CD4-positive, alpha-beta T cell treated with Interleukin-17A for 4 hours (primary cell): ENCODE data around the gene ERCC1.
"Not testable (repeated sequence)": the region's sequence is repeated elsewhere in the genome, so short reads cannot be mapped to it uniquely, and the experiment has no call there.

Experiments used
- DNase-seq: peaks from one replicate; pipeline ENCODE4 v3.0.0-alpha.2; 2020; ENCODE audit warnings: mixed read lengths

Gene ERCC1

GRCh38 chr19:45424191-45425058, 708 bp upstream of the ERCC1 start:
- peak; percentile 40 for DNase-seq

- DNase-seq: peak; percentile 91
These were observed 606 bp downstream of the ERCC1 start for GRCh38 chr19:45423033-45423588.

- DNase-seq: no peak
These were observed 1.7 kb downstream of the ERCC1 start for GRCh38 chr19:45421947-45422498.

GRCh38 chr19:45420871-45421270, 2.8 kb downstream of the ERCC1 start:
- DNase-seq: no peak

- no peak for DNase-seq
These were observed 3.4 kb downstream of the ERCC1 start for GRCh38 chr19:45420356-45420755.

GRCh38 chr19:45419895-45420294, 3.8 kb downstream of the ERCC1 start:
- DNase-seq: no peak

GRCh38 chr19:45419396-45419795, 4.3 kb downstream of the ERCC1 start:
- DNase-seq: peak; percentile 25

- DNase-seq: no peak
These were observed 4.9 kb downstream of the ERCC1 start for GRCh38 chr19:45418802-45419201.

GRCh38 chr19:45417151-45417550, 6.6 kb downstream of the ERCC1 start:
- DNase-seq: no peak

GRCh38 chr19:45414468-45414867, 9.2 kb downstream of the ERCC1 start:
- no peak for DNase-seq

- DNase-seq: no peak
These were observed 10.2 kb downstream of the ERCC1 start for GRCh38 chr19:45413497-45413896.

- DNase-seq: not testable (repeated sequence)
These were observed 13.4 kb downstream of the ERCC1 start for GRCh38 chr19:45410330-45410729.

- DNase-seq: no peak
These were observed 14.2 kb downstream of the ERCC1 start for GRCh38 chr19:45409557-45409920.

GRCh38 chr19:45408830-45409556, 14.7 kb downstream of the ERCC1 start:
- no peak for DNase-seq

- DNase-seq: no peak
These were observed 15.6 kb downstream of the ERCC1 start for GRCh38 chr19:45408121-45408520.

GRCh38 chr19:45407585-45407984, 16.1 kb downstream of the ERCC1 start:
- DNase-seq: not testable (repeated sequence)

- DNase-seq: no peak
These were observed 16.7 kb downstream of the ERCC1 start for GRCh38 chr19:45407091-45407375.

- peak; percentile 79 for DNase-seq
These were observed 17.3 kb downstream of the ERCC1 start, which contains the start of gene POLR1G for GRCh38 chr19:45406226-45407090. POLR1G (plus strand) TSS chr19:45406644; CDS start chr19:45406697, 53 bp downstream.

GRCh38 chr19:45405435-45406225, 18.1 kb downstream of the ERCC1 start:
- DNase-seq: peak; percentile 86

- peak; percentile 72 for DNase-seq
These were observed 18.9 kb downstream of the ERCC1 start, which contains the start of gene PPP1R13L for GRCh38 chr19:45404557-45405434. PPP1R13L (minus strand) TSS chr19:45405069; CDS start chr19:45398318, 6,751 bp downstream.
